GM19468 (cell line): Measurements from ENCODE around the gene NBPF6.
"Not testable (repeated sequence)": the region's sequence is repeated elsewhere in the genome, so short reads cannot be mapped to it uniquely, and the experiment has no call there.

Source experiments
- ATAC-seq: cut with Tn5 transposase; IDR thresholded peaks from one replicate; pipeline ENCODE4 v1.9.1; 2021; ENCODE audit warnings: mild to moderate bottlenecking, moderate library complexity, moderate number of reproducible peaks; ENCODE audit not compliant: unreplicated experiment; ENCODE audit errors: extremely low read depth

The NBPF6 gene

GRCh38 chr1:108450043-108450442, at the start of gene NBPF6:
Gene NBPF6, plus strand, starts transcription at chr1:108450343. Its CDS starts 259 bp downstream, at chr1:108450602.
- not testable (repeated sequence) for ATAC-seq

GRCh38 chr1:108411098-108411833, 38.9 kb upstream of the NBPF6 start:
- ATAC-seq: peak; percentile 68

GRCh38 chr1:108420129-108420528, 30.0 kb upstream of the NBPF6 start:
- not testable (repeated sequence) for ATAC-seq

- ATAC-seq: not testable (repeated sequence)
Observed at GRCh38 chr1:108421061-108421916, 28.9 kb upstream of the NBPF6 start.

GRCh38 chr1:108426877-108427276, 23.3 kb upstream of the NBPF6 start:
- not testable (repeated sequence) for ATAC-seq

- ATAC-seq: not testable (repeated sequence)
Observed at GRCh38 chr1:108432002-108432401, 18.1 kb upstream of the NBPF6 start.

- not testable (repeated sequence) for ATAC-seq
Observed at GRCh38 chr1:108433404-108433803, 16.7 kb upstream of the NBPF6 start.

GRCh38 chr1:108438536-108438935, 11.6 kb upstream of the NBPF6 start:
- ATAC-seq: not testable (repeated sequence)

- ATAC-seq: not testable (repeated sequence)
Observed at GRCh38 chr1:108454521-108454920, 4.4 kb downstream of the NBPF6 start.

- ATAC-seq: not testable (repeated sequence)
Observed at GRCh38 chr1:108458661-108459060, 8.5 kb downstream of the NBPF6 start.

GRCh38 chr1:108461758-108462157, 11.6 kb downstream of the NBPF6 start:
- not testable (repeated sequence) for ATAC-seq

GRCh38 chr1:108463962-108464361, 13.8 kb downstream of the NBPF6 start:
- ATAC-seq: not testable (repeated sequence)

GRCh38 chr1:108466166-108466565, 16.0 kb downstream of the NBPF6 start:
- not testable (repeated sequence) for ATAC-seq

- not testable (repeated sequence) for ATAC-seq
Observed at GRCh38 chr1:108467155-108467554, 17.0 kb downstream of the NBPF6 start.

- ATAC-seq: not testable (repeated sequence)
Observed at GRCh38 chr1:108470750-108471149, 20.6 kb downstream of the NBPF6 start.

- ATAC-seq: not testable (repeated sequence)
Observed at GRCh38 chr1:108474516-108474915, 24.4 kb downstream of the NBPF6 start.

- ATAC-seq: no peak
Observed at GRCh38 chr1:108478429-108479015, 28.4 kb downstream of the NBPF6 start.

- no peak for ATAC-seq
Observed at GRCh38 chr1:108482708-108483107, 32.6 kb downstream of the NBPF6 start.

GRCh38 chr1:108485990-108486389, 35.8 kb downstream of the NBPF6 start:
- ATAC-seq: not testable (repeated sequence)

GRCh38 chr1:108486707-108487106, 36.6 kb downstream of the NBPF6 start:
- not testable (repeated sequence) for ATAC-seq

GRCh38 chr1:108495008-108495407, 44.9 kb downstream of the NBPF6 start:
- not testable (repeated sequence) for ATAC-seq
